Stimulated activated CD8-positive, alpha-beta memory T cell treated with anti-CD3 and anti-CD28 coated beads, Interleukin-4, amount 100 ng/mL, for 4 hours (primary cell): ENCODE data around the gene PIBF1.
"Not testable (repeated sequence)": the region's sequence is repeated elsewhere in the genome, so short reads cannot be mapped to it uniquely, and the experiment has no call there.

ENCODE experiments used
- DNase-seq, 2 donors: peaks; one replicate each; pipeline ENCODE4 v3.0.0-alpha.2; 2020; ENCODE audit warnings: low read depth in 2 of 2, low spot score in 1 of 2

PIBF1 gene, protein sequence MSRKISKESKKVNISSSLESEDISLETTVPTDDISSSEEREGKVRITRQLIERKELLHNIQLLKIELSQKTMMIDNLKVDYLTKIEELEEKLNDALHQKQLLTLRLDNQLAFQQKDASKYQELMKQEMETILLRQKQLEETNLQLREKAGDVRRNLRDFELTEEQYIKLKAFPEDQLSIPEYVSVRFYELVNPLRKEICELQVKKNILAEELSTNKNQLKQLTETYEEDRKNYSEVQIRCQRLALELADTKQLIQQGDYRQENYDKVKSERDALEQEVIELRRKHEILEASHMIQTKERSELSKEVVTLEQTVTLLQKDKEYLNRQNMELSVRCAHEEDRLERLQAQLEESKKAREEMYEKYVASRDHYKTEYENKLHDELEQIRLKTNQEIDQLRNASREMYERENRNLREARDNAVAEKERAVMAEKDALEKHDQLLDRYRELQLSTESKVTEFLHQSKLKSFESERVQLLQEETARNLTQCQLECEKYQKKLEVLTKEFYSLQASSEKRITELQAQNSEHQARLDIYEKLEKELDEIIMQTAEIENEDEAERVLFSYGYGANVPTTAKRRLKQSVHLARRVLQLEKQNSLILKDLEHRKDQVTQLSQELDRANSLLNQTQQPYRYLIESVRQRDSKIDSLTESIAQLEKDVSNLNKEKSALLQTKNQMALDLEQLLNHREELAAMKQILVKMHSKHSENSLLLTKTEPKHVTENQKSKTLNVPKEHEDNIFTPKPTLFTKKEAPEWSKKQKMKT

DNA sequence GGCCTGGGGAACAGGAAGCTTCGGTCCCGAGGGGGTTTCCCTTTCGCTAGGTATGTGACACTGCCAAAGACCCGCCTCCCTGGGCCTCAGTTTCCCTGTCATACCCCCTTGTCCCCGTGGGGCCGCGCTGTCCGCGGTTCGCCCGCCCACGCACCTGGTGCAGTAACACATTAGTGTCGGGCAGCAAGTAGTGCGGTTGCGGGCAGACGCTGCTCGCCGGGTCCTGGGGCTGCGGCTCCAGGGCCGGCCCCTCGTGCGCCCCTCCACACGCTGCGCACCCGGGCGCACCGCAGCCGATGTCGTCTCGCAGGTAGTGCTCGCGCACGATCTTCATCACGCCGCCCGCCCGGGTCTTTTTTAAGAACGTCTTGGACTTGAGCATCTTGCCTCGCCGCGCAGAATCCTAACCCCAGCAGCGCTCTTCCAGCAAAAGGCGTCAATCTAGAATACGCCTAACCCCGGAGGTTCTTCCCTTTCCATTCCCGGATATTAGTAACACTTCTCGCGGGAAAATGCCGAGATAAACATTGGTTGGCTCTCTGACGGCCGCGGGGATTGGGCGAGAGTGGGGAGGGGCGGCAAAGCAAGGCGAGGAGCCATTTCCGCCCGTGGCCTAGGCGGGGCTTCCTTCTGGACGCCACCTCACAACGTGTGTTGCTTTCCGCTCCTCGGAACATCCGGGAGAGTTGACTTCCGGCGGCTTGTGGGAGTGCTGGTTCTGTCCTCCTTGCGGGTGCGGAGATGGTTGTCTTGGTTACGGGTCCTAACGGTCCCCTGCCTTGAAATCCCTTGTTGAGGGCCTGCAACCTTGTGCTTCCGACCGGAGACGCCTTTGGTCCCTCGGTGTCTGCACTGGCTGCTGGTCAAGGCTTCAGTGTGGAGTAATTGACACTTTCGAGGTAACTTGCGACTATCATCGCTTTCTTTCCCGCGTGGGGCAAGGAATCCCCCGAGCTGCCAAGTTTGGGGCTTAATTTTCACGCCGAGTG, at the start of gene PIBF1, which contains the start of gene DIS3:
Gene PIBF1 (plus strand): TSS at position 683 of the 989 bp plus-strand sequence. CDS start 1,337 bp downstream, outside the sequence.
Gene DIS3 (minus strand): TSS at position 450 of the 989 bp plus-strand sequence. CDS start 68 bp downstream, at position 382.
- DNase-seq = peak; percentile 85 to 92

DNA sequence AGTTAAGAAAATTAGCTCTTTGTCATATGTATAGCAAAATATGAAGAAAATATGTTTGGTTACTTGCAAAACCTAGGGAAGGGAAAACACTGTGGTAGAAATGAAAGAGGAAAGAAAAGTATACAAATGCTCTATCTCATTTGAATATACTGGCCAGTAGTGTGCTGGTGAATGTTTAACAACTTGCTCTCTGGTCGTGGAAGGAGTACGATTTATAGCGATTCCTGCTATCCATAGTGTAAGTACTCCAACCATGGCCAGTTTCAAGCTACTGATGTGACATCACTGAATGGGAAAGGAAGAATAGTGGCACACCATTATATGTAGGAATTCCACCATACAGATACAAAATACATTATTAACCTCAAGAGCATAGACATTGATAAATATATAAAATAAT, 44.9 kb upstream of the PIBF1 start:
- DNase-seq = no peak

DNA sequence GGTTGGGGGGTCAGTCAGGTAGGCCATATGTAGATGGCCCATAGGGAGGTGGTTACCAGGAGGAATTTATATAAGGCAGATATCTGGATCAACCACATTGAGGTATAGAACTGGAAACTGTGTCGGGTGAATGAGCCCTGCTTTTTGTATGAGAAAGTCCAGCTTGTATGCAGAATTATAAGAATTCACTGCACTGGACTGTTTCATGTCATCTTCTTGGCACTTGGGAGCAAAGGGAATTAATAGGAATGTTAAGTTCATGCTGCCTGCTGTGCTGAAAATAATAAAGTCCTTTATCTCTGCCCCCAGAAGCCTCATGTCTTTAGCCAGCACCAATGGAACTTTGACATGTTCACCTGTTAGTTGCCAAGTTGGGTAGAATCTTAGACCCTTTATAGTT, 41.9 kb upstream of the PIBF1 start:
- no peak for DNase-seq

DNA sequence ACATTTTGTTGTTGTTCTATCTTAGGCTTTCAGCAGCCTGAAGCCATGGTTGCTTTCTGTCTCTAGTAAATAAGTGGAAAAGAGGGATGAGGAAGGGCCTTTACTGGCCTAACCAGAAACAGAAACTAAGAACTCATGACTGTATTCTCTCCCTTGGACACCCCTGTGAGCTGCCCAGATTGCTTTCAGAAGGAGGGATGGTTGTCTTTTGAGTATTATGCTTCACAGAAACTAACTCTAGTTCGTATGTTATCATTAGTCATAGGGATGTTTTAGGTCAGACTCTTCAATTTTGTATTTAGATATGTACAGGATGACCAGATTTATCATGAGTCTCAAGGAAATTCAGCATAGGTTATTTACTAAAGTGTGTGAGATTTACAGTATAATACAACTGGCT, 36.7 kb upstream of the PIBF1 start:
- no peak for DNase-seq

DNA sequence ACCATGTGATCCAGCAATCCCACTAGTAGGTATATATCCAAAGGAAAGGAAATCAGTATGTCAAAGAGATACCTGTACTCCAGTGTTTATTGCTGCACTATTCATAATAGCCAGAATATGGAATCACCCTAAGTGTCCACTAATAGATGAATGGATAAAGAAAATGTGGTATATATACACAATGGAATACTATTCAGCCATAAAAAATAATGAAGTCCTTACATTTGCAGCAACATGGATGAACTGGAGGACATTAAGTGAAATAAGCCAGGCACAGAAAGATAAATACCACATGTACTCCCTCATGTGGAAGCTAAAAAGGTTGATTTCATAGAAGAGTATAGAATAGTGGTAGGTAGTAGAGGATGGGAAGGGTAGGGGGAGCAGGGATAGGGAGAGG, 30.7 kb upstream of the PIBF1 start:
- DNase-seq = no peak

DNA sequence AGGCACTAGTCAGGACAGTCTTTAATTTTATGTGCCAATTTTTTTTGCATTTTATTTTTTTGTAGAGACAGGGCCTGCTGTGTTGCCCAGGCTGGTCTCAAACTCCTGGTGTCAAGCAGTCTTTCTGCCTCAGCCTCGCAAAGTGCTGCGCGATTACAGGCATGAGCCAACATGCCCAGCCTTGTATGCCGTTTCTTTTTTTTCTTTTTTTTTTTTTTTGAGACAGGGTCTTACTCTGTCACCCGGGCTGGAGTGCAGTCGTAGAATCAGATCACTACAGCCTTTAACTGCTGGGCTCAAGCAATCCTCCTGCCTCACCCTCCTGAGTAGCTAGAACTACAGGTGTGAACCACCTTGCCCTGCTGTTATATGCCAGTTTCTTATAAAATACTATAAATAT, 27.8 kb upstream of the PIBF1 start:
- DNase-seq = no peak

DNA sequence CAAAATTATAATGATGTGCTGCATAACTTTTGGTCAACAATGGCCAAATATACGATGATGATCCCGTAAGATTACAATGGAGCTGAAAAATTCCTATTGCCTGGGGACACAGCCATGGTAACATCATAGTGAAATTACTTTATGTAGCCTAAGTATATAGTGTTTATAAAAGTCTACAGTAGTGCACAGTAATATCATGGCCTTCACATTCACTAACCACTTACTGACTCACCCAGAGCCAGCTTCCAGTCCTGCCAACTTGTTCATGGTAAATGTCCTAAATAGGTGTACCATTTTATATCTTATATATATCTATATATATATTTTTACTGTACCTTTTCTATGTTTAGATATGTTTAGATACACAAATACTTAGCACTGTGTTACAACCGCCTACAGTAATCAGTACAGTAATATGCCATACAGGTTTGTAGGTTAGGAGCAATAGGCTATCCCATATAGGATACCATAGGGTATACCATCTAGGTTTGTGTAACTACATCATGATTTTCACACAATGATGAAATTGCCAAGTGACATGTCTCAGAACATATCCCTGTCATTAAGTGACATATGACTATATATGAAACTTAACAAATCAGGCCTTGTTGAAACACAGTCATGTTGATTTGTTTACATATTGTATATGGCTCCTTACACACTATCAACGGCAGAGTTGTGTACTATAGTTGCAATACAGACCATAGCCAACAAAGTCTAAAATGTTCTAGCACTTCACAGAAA, 24.0 kb upstream of the PIBF1 start:
- DNase-seq = no peak

DNA sequence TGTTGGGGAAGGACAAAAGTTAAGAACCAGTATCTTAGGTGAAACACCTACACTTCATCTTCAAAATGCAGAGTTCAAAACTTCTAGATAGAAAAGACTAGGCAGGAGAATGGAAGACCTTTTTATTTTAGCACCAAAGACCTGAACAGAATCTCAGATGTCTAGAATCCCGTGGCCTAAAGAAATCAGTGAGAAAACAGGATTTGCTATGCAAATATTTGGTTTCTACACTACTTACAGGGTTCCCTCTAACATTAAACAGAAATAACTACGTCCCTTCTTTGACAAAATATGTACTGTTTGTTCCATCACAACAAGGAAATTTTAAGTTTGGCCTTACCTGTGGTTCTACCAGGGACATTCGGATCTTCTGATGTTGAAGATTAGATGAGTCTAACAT, 21.7 kb upstream of the PIBF1 start:
- DNase-seq = no peak

DNA sequence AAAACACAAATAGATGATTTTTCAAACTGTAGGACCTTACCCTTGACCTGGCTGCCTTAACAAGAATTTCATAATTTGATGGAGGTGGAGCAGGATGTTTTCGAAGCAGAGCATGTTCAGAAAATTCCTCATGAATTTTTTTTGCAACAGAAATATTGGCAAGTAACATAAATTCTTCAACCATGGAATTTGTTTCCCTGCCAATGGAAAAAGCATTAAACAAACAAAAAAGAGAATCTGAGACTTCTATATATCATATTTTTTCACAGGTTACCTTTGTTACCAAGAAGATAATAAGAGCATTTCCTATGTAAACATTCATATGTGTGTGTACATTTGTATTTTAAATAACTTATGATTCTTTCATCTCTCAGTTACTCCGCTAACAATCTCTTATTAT, 18.5 kb upstream of the PIBF1 start:
- no peak for DNase-seq

DNA sequence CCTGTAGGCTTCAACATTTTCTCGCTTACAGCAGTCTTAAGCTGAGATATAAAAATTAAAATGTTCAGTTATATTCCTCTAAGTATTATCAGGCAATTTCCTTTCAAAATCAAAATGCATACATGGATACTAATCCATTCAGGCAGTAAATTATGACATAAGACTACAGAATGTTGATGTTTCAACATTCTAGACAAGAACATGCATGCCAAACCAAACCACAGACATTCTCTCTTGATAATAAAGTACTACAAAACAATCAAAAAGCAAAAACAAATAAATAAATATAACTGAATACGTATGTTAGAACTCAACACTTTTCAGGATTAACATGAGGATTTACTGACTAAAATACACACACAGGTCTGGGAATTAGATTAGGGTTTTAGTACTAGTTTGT, 7.9 kb upstream of the PIBF1 start:
- no peak for DNase-seq

DNA sequence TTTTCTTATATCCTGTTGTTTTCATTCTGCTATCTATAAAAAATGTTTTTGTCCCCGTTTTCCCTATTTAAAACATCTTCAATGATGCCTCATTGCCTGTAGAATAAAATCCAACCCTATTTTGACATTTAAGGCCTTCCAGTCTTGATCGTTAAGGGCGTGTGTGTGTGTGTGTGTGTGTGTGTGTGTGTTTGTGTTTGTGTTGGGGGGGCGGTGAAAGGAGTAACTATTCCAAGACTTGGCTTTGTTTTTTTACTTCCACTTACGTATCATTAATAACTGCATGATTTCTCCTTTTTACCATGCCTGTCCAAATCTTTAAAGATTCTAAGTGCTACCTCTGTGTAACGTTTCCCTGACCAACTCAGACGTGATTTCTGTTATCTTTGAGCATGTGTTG, 784 bp downstream of the PIBF1 start:
- DNase-seq = no peak

DNA sequence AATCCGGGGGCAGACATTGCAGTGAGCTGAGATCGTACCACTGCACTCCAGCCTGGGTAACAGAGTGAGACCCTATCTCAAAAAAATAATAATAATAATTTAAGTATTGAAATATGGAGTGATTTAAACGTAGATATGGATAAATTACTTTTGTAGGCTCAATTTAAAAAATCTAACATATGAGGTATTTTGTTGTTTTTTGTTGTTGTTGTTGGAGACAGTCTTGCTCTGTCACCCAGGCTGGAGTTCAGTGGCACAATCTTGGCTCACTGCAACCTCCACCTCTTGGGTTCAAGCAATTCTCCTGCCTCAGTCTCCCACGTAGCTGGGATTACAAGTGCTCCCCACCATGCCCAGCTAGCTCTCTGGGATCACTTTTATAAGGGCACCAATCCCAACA, 2.7 kb downstream of the PIBF1 start:
- DNase-seq = not testable (repeated sequence)

DNA sequence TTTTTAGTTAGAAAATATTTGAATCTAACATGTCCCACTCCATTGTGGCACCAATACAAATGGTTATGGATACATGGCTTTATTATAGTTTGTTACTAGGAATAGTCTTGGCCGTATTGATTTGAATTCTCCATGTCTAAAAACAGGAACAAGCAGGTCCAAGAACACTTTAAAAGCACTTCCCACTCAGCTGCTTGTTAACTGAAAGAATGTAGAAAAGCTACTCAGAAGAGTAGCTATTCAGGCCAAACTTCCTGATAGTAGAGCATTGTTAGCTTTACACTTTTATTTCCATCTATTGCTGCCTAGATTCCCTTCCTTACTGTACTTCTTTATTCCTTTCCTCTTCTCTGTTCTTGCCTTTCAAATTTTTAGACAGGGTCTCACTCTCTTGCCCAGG, 6.9 kb downstream of the PIBF1 start:
- no peak for DNase-seq

DNA sequence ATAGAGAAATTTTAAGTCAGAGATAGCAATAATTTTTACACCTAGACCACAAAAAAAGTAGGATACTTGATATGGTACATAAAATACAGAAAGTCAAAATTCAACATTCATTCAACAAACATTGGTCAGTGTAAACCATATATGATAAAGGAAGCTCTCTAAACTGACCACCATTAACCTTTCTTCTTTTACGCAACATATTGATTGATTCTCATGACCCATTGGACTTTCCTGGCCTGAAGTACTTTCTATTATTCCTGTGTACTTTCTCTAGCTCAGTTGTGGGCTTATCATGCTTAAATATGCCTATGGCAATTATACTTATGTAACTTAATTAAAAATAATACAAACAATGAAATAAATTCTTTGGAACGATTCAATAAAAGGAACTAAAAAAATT, 10.7 kb downstream of the PIBF1 start:
- no peak for DNase-seq

DNA sequence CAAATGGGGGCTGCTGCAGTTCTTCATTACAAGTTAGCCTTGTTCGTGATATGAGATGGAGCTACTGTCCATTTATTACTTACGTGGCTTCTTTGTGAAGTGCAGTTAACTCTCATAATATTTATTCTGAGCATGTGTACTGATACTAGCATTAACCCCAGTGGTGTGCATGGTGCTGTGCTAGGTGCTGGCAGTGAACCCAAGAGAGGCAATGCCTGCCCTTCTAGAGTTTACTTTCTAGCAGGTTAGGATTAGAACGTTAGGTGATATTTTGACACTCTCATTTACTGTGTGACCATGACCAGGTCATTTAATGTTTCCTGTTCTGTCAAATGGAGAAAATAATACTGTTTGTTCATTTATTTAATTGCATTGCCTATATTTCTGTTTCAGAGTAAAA, 16.9 kb downstream of the PIBF1 start:
- no peak for DNase-seq

DNA sequence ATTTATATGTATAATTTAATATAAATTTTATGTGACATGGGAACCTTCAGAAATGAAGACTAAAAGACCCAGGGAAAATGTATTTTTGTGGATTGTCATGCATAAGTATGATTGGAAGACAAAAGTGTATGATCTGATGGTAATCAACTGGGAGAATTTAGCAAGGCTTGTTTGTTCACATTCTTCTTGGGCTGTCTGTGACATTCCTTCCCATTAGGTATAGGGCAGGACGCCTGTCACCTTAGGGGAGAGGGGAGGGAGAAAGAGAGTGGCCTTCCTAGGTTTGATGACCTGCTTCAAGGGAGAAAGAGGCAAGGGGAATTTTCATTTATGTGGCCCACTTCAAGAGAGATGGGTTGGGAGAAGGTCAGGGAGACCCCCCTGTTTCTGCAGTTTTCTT, 22.4 kb downstream of the PIBF1 start:
- no peak for DNase-seq

DNA sequence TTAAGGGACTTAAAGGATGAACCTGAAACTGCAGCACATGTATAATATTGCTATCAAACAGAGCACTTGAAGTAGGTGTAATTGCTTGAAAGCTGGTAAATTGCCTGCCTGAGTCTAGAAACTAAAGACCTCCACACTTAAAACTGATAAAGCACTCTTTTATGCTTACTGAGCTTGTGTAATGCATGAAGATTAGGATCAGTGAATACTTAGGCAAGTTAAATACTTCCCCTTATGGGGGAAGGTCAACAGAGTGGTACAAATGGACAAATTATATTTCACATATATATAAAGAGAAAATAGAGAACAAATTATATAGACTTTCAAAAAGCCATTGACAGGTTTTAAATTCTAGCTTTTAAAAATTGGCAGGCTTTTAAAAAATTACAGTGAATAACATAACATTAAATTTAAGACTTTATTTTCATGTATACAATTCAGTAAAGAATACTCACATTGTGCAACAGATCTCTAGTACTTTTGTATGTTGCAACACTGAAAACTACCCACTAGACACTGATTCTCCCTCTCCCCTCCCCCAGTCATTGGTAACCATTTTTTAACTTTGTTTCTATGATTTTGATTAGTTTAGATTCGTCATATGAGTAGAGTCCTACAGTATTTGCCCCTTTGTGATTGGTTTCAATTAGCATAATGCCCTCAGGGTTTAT, 23.9 kb downstream of the PIBF1 start:
- no peak for DNase-seq

DNA sequence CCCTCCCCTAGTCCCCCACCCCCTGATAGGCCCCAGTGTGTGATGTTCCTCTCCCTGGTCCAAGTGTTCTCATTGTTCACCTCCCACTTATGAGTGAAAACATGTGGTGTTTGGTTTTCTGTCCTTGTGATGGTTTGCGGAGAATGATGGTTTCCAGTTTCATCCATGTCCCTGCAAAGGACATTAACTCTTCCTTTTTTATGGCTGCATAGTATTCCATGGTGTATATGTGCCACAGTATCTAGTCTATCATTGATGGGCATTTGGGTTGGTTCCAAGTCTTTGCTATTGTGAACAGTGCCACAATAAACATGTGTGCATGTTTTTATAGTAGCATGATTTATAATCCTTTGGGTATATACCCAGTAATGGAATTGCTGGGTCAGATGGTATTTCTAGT, 24.6 kb downstream of the PIBF1 start:
- not testable (repeated sequence) for DNase-seq

DNA sequence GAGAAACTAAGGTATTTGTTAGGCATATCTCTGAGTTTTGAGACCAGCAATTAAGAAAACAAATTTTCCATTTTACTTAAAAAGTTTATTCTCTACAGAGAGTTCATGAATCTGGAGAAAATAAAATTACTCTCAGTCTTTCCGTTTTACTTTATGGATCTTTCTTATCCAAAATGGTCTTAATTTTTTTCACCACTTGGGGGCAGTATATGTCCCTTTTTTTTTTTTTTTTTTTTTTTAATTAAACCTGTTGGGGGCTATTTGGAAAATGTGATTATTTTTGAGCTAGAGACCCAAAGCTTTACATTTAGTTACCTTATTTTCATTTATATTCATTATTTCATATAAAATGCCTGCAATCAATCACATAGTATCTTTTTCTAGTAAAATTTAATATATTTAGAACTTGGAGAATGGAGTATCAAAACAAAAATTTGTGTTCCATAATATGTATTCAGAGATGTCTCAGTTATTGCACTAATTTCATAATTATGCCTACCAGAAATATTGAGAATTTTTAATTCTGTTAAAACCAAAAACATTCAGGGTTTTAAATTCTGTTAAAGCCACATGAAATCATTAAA, 27.1 kb downstream of the PIBF1 start:
- no peak for DNase-seq
